22Rv1 (cell line): ENCODE measurements around the gene NOP56.

ENCODE experiments used
- H3K27ac ChIP-seq: fragments of 450-650 bp; 2 replicates; pipeline ENCODE4 v1.5.1; 2017
- CTCF ChIP-seq: fragments of 450-650 bp; IDR thresholded peaks from 2 replicates; pipeline ENCODE4 v1.5.1; 2017; ENCODE audit warnings: mild to moderate bottlenecking
- ZFX ChIP-seq: fragments of 450-650 bp; IDR thresholded peaks from 2 replicates; pipeline ENCODE4 v1.6.1; 2017; ENCODE audit warnings: antibody characterized with exemption, borderline replicate concordance

Gene NOP56

GRCh38 chr20:2651772-2652723 is at the start of gene NOP56:
Gene NOP56, plus strand, starts transcription at chr20:2652632. Its CDS starts 29 bp downstream, at chr20:2652661.
- H3K27ac ChIP-seq = peak within 1 kb of the TSS; percentile 94
- TF ChIP-seq CTCF (no peak), ZFX (no peak)

GRCh38 chr20:2602746-2603145 is 49.7 kb upstream of the NOP56 start:
- TF ChIP-seq CTCF = no peak
- H3K27ac ChIP-seq = no peak overlapping the region

- H3K27ac ChIP-seq = no peak overlapping the region
- TF ChIP-seq CTCF = no peak
- TF ChIP-seq ZFX = no peak
These were observed 48.5 kb upstream of the NOP56 start for GRCh38 chr20:2603816-2604505.

- no peak overlapping the region for H3K27ac ChIP-seq
- no peak for TF ChIP-seq ZFX
- no peak for TF ChIP-seq CTCF
These were observed 48.0 kb upstream of the NOP56 start for GRCh38 chr20:2604506-2604835.

- no peak for TF ChIP-seq CTCF
- TF ChIP-seq ZFX = no peak
- H3K27ac ChIP-seq = no peak overlapping the region
These were observed 45.9 kb upstream of the NOP56 start for GRCh38 chr20:2606507-2607006.

- no peak for TF ChIP-seq CTCF
- no peak for TF ChIP-seq ZFX
- H3K27ac ChIP-seq = no peak overlapping the region
These were observed 42.1 kb upstream of the NOP56 start for GRCh38 chr20:2610326-2610725.
